CD4-positive, alpha-beta T cell treated with Interleukin-1 beta for 1 hour (primary cell): Measurements from ENCODE around the gene DBNDD1.
A peak's percentile ranks its signal among the peaks of the same experiment; 100 is the strongest.

Experiments
- DNase-seq, 2 donors: peaks; one replicate each; pipeline ENCODE4 v3.0.0-alpha.2; 2020 to 2022

DBNDD1 gene

GRCh38 chr16:89958068-89958467, 61.2 kb downstream of the DBNDD1 start:
- peak; percentile 5 to 51 for DNase-seq

GRCh38 chr16:89957216-89957785, 62.0 kb downstream of the DBNDD1 start:
- DNase-seq: no peak

- no peak for DNase-seq
Measured at GRCh38 chr16:89956505-89957215, 62.6 kb downstream of the DBNDD1 start.

- no peak for DNase-seq
Measured at GRCh38 chr16:89955001-89955685, 64.1 kb downstream of the DBNDD1 start.
